Muscle layer of colon (tissue), 2 donors: Measurements from ENCODE around the gene KCNJ6.
"Not testable (repeated sequence)": the region's sequence is repeated elsewhere in the genome, so short reads cannot be mapped to it uniquely, and the experiment has no call there.

Experiments
- H3K27ac ChIP-seq: one replicate; pipeline ENCODE4 v1.7.0; 2013; ENCODE audit warnings: low read depth, mild to moderate bottlenecking, low read length, moderate library complexity
- H3K27me3 ChIP-seq, 2 donors: one replicate each; pipeline ENCODE4 v1.7.0; 2013; ENCODE audit warnings: low read length in 2 of 2, mild to moderate bottlenecking in 2 of 2; ENCODE audit not compliant: insufficient read depth in 2 of 2, control insufficient read depth in 1 of 2
- H3K36me3 ChIP-seq: one replicate; pipeline ENCODE4 v1.7.0; 2013; ENCODE audit warnings: mild to moderate bottlenecking, low read length; ENCODE audit not compliant: insufficient read depth
- H3K4me1 ChIP-seq: one replicate; pipeline ENCODE4 v1.7.0; 2013; ENCODE audit warnings: mild to moderate bottlenecking, low read length; ENCODE audit not compliant: insufficient read depth
- H3K4me3 ChIP-seq, 2 donors: one replicate each; pipeline ENCODE4 v1.7.0; 2013; ENCODE audit warnings: low read length in 2 of 2, low read depth in 1 of 2, mild to moderate bottlenecking in 1 of 2, moderate library complexity in 1 of 2
- H3K9ac ChIP-seq: one replicate; pipeline ENCODE4 v1.7.0; 2013; ENCODE audit warnings: low read length
- H3K9me3 ChIP-seq: one replicate; pipeline ENCODE4 v1.7.0; 2013; ENCODE audit warnings: mild to moderate bottlenecking, low read length
- donor health status: abdominal sarcoma.
- donor health status: Adenocarcinoma of cecum.

The KCNJ6 gene

DNA sequence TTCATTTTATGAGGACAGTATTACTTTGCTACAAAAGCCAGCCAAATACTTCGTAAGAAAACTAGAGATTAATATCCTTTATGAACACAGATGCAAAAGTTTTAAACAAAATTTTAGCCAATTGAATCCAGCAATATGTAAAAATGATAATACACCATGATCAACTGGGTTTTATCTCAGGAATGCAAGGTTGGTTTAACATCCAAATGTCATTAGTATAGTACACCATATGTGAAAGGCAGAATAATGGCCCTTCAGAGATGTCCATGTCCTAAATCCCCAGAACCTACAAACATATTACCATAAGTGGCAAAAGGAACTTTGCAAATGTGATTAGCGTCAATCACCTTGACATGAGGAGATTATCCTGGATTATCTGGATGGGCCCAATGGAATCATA, 16.7 kb upstream of the KCNJ6 start:
- Histone ChIP-seq H3K4me3 (no peak overlapping the region), H3K27me3 (no peaks in the 10 kb centered on the region), H3K27ac (no peak overlapping the region), H3K4me1 (no peaks in the 10 kb centered on the region), H3K9me3 (no peaks in the 10 kb centered on the region), H3K36me3 (no peaks in the 10 kb centered on the region), H3K9ac (no peak overlapping the region)

DNA sequence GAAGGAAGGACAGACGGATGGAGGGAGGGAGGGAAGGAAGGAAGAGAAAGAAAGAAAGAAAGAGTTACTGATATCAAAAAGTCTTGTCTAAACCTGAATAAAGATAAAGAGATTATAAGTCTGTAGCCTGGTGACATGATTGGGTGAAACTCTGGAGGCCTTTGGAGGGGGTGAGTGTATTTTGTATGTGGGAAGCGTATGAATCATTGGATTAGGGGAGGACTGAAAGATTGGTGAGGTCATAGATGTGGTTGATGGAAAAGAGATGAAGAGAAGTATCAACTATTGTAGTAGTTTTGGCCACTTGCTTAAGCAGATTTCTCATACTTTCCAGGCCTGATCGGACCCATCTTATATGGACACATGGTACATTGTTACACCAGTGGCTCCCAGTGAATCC, 11.5 kb upstream of the KCNJ6 start:
- Histone ChIP-seq H3K9me3 (no peaks in the 10 kb centered on the region), H3K27ac (no peak overlapping the region), H3K4me1 (no peaks in the 10 kb centered on the region), H3K9ac (no peak overlapping the region), H3K36me3 (no peaks in the 10 kb centered on the region), H3K27me3 (no peaks in the 10 kb centered on the region), H3K4me3 (no peak overlapping the region)

DNA sequence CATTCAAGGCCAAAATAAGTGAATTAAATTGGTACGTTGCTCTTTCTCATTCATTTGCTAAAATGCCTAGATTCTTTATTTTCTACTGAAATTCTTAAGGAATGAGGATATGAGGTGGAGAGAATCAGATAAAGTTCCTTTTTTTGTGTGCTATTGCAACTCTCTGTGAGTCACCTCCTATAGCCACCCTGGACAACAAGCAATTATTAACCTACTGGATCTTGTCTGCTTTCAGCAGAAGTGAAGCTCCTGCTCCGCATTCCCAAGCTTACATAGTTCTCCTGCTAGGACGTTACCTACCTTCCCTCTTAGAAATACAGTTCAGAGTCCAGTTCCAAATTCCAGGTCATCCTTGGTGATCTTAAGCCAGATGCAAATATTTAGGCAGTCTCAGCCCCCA, 4.8 kb upstream of the KCNJ6 start:
- Histone ChIP-seq H3K27me3 (peaks cover 8 to 16% of the 10 kb centered on the region in 2 donors), H3K36me3 (no peaks in the 10 kb centered on the region), H3K9ac (no peak overlapping the region), H3K27ac (no peak overlapping the region), H3K9me3 (no peaks in the 10 kb centered on the region), H3K4me1 (no peaks in the 10 kb centered on the region), H3K4me3 (no peak overlapping the region)

DNA sequence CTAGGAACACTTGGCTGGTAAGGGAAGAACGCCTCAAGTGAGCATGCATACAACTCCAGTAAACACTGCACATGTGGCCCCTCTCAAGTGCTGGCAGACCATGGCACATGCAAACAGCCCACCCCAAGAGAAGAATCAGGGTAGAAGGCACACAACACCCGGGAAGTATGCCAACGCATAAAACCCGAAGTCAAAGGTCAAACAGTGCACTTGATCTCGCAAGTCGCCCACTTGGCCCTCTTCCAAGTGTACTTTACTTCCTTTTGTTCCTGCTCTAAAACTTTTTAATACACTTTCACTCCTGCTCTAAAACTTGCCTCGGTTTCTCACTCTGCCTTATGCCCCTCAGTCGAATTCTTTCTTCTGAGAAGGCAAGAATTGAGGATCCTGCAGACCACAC, 4.0 kb upstream of the KCNJ6 start:
- H3K9ac ChIP-seq, H3K4me1 ChIP-seq, H3K4me3 ChIP-seq, H3K36me3 ChIP-seq, H3K27ac ChIP-seq, H3K9me3 ChIP-seq: not testable (repeated sequence)
- peaks cover 16 to 24% of the 10 kb centered on the region in 2 donors for H3K27me3 ChIP-seq

DNA sequence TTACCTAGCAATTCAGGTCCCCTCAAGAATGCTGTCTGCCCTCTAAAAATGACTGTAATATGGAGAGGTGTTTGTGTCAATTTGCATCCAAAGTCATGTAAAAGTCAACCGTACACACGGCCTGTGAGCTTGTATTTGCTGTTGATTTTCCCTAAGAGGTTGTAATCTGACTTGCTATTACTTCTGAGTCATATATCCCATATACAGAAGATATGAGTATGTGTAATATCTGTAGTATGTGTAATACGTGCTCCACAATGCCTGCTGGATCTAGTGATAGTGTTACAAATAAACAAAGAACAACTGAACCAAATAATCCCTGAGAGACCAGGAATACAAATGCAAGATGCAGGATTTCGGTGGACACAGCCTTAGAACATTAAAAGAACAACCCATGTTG, 1.4 kb upstream of the KCNJ6 start:
- H3K27me3 ChIP-seq, result peaks cover 25 to 42% of the 10 kb centered on the region in 2 donors
- no peaks in the 10 kb centered on the region for H3K36me3 ChIP-seq
- no peak overlapping the region for H3K9ac ChIP-seq
- no peaks in the 10 kb centered on the region for H3K9me3 ChIP-seq
- no peak overlapping the region for H3K27ac ChIP-seq
- H3K4me3 ChIP-seq, result no peak overlapping the region
- peaks cover 4% of the 10 kb centered on the region for H3K4me1 ChIP-seq

DNA sequence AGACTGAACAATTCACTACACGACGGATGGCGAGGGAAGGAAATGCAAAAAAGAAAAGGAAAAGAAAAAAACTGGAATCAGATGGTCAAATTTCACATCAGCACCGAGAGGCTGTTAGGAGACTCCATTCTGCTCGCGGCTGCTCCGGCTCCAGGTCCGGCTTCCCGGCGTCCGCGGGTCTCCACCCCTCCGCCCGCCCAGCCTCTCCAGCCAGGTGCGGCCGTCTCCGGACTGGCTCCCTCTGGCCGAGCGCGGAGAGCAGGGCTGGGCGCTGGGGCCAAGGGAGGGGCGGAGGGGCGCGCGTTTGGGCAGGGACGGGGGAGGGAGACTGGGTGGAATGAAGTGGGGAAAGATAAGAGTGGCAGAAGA, 332 bp downstream of the KCNJ6 start:
- Histone ChIP-seq H3K27me3 (peaks cover 25 to 42% of the 10 kb centered on the region in 2 donors), H3K4me1 (peaks cover 4% of the 10 kb centered on the region), H3K9ac (no peak overlapping the region), H3K27ac (no peak overlapping the region), H3K9me3 (no peaks in the 10 kb centered on the region), H3K4me3 (no peak overlapping the region), H3K36me3 (no peaks in the 10 kb centered on the region)

DNA sequence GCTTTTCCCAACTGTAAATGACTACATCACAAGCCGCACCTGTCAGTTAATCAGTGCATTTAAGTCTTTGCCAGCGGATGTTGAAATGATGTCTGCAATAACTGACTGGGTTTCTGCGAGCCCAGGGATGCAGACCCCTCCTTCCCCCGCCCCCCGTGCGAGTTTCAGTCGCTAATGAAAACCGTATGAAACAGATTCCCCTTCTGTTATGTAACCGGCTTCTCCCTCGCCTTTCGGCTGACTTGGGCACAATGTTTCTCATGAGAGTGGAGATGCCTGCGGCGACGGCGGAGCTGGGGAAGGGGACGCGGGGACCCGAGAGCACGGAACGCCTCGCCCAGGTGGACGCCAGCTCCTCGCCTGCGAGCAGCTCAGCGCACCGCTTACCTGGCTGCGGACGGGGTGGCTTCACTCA, 753 bp downstream of the KCNJ6 start:
- Histone ChIP-seq H3K4me1 (peaks cover 4% of the 10 kb centered on the region), H3K27me3 (peaks cover 25 to 42% of the 10 kb centered on the region in 2 donors), H3K27ac (no peak overlapping the region), H3K9me3 (no peaks in the 10 kb centered on the region), H3K9ac (no peak overlapping the region), H3K36me3 (no peaks in the 10 kb centered on the region), H3K4me3 (no peak overlapping the region)

DNA sequence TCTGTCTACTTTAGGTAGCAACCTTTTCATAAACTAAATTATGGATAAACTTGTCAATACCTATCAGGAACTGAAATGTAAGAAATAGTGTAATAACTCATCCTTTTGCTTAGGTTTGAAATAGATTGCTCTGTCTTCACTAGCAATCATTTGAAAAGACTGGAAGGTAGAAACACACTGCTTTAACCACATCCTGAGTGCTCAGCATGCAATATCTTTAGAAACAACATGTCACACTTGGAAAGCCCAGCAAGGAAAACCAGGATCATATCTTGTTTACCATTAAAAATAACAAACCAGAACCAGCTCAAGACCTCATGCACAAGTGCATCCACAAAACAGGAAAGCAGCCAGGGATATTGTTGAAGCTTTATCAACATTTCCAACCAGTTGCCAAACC, 3.6 kb downstream of the KCNJ6 start:
- Histone ChIP-seq H3K4me3 (no peak overlapping the region), H3K36me3 (no peaks in the 10 kb centered on the region), H3K27ac (no peak overlapping the region), H3K9ac (no peak overlapping the region), H3K9me3 (no peaks in the 10 kb centered on the region), H3K27me3 (peaks cover 20 to 37% of the 10 kb centered on the region in 2 donors), H3K4me1 (peaks cover 4% of the 10 kb centered on the region)

DNA sequence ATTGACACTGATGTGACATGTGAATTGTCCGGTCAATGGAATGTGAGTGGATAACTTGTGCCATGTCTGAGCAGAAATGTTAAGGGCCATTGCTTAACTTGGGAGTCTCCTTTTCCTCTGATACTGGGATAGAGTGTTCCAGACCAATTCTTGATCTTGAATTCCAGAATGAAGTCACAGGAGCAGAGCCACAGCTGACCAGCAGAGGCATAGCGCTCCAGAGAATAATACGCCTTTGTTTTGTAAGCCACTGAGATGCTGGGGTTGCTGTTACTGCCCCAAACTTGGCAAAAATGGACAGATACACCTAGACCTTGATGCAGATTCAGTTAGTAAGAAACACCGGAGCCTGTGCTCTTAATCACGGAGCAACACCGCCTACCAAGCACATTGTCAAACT, 6.3 kb downstream of the KCNJ6 start:
- Histone ChIP-seq H3K9me3 (no peaks in the 10 kb centered on the region), H3K27ac (no peak overlapping the region), H3K9ac (no peak overlapping the region), H3K4me3 (no peak overlapping the region), H3K27me3 (peaks cover 5 to 15% of the 10 kb centered on the region in 2 donors), H3K4me1 (no peaks in the 10 kb centered on the region), H3K36me3 (no peaks in the 10 kb centered on the region)

DNA sequence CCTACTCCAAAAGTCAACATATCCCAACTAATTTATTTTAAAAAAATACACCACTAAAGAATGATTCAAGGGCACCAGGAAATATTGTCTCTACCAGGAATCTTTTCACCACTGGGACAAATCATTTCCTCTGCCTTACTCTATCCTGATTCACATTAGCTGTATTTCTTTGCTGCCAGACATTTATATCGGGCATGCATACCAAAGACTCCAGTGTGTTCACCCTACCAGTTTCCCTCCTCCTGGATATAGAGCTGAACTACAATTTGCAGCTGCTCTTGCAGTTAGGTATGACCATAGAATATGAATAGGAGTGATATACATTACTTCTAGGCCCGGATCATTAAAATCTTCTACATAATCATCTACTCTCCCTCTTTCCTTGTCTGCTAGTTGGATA, 7.6 kb downstream of the KCNJ6 start:
- H3K4me1 ChIP-seq, result no peaks in the 10 kb centered on the region
- no peak overlapping the region for H3K27ac ChIP-seq
- no peaks in the 10 kb centered on the region for H3K36me3 ChIP-seq
- no peaks in the 10 kb centered on the region for H3K9me3 ChIP-seq
- no peak overlapping the region for H3K9ac ChIP-seq
- no peak overlapping the region for H3K4me3 ChIP-seq
- peaks cover 4% of the 10 kb centered on the region in 2 donors for H3K27me3 ChIP-seq

DNA sequence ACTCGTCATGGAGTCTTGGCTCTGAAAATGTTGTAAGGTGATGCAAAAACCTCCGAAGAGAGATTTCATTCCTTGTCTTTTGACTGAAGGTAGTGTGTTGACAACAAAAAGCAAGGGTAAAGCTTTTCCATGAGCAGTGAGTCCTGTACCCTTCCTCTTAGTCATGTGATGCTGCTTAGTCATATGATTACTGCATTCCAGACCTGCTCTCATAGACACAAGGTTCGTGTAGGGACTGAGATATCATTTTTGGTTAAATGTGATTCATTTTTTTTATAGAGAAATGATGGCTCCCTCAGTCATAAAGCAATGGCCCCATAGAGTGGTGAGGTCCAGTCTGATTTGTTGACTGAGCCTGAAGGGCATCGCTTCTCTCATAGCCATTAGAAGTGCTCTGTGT, 9.2 kb downstream of the KCNJ6 start:
- Histone ChIP-seq H3K27ac (no peak overlapping the region), H3K9ac (no peak overlapping the region), H3K4me3 (no peak overlapping the region), H3K36me3 (no peaks in the 10 kb centered on the region), H3K4me1 (no peaks in the 10 kb centered on the region), H3K9me3 (no peaks in the 10 kb centered on the region), H3K27me3 (no peaks in the 10 kb centered on the region)

DNA sequence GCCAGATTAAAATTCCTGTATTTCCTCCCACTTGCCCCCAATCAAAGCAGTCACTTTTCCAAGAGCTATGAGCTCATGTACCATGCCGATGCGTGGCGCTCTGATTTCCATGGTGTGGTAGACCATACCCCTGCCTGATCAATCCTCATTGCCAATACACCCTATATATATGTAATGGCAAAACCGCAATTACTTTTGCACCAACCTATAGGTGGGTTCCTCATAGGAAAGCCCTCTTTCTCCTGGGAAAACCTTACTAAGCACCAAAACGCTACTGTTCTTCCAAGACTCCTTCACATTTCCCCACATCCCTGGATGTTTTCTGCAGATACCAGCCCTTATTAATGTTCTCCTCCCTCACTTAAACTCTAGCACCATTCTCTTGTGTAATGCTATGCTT, 11.0 kb downstream of the KCNJ6 start:
- Histone ChIP-seq H3K9me3 (no peaks in the 10 kb centered on the region), H3K27ac (no peak overlapping the region)

More for the DNA sequence above, 11.0 kb downstream of the KCNJ6 start:
- no peak overlapping the region for H3K4me3 ChIP-seq
- no peaks in the 10 kb centered on the region for H3K36me3 ChIP-seq
- H3K9ac ChIP-seq, result no peak overlapping the region
- no peaks in the 10 kb centered on the region for H3K4me1 ChIP-seq
- no peaks in the 10 kb centered on the region for H3K27me3 ChIP-seq
